ENCODE measurements around the gene ECD.
"Not testable (repeated sequence)": the region's sequence is repeated elsewhere in the genome, so short reads cannot be mapped to it uniquely, and the experiment has no call there.

DNA sequence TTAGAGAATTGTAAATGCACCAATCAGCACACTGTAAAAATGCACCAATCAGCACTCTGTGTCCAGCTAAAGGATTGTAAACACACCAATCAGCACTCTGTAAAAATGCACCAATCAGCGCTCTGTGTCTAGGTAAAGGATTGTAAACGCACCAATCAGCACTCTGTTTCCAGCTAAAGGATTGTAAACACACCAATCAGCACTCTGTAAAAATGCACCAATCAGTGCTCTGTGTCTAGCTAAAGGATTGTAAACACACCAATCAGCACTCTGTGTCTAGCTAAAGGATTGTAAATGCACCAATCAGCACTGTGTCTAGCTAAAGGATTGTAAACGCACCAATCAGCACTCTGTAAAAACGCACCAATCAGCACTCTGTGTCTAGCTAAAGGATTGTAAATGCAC, 58.6 kb downstream of the ECD start:
- TF ChIP-seq EZH2phosphoT487 (IDR thresholded peaks at IDR 0.05; ENCODE audit: insufficient read depth, low read depth); EZH2 (IDR thresholded peaks at IDR 0.05; ENCODE audit: insufficient read depth, poor library complexity, severe bottlenecking): not testable (repeated sequence)

Data from GM23248 (cell line).